HepG2 (cell line): ENCODE measurements around the gene PBLD. TPM values are rescaled to one million over a fixed set of nuclear protein-coding genes. Genes with fewer than 3 reads are reported as not detected.

Source experiments
- CEBPB ChIP-seq: IDR thresholded peaks from 2 replicates; pipeline ENCODE4 v1.6.1; 2011; ENCODE audit warnings: low read depth, low read length, improper control_type of control experiment, borderline replicate concordance
- CENPX ChIP-seq: sonication (generic); formaldehyde crosslinking; IDR thresholded peaks from 2 replicates; pipeline ENCODE4 v1.9.0; 2021; ENCODE audit warnings: mild to moderate bottlenecking, missing genetic modification reagents, moderate library complexity
- ELF3 ChIP-seq: IDR thresholded peaks from 2 replicates; pipeline ENCODE4 v1.6.1; 2016; ENCODE audit warnings: missing genetic modification reagents, missing compliant biosample characterization
- HOXA7 ChIP-seq: sonication (generic); formaldehyde crosslinking; IDR thresholded peaks from 2 replicates; pipeline ENCODE4 v1.8.1; 2022; ENCODE audit warnings: mild to moderate bottlenecking, missing genetic modification reagents, moderate library complexity
- HOXA9 ChIP-seq: sonication (generic); formaldehyde crosslinking; IDR thresholded peaks from 2 replicates; pipeline ENCODE4 v1.8.1; 2022; ENCODE audit warnings: missing genetic modification reagents, mild to moderate bottlenecking, moderate library complexity, borderline replicate concordance
- ISL2 ChIP-seq: sonication (generic); formaldehyde crosslinking; IDR thresholded peaks from 2 replicates; pipeline ENCODE4 v1.5.0; 2020; ENCODE audit warnings: missing genetic modification reagents
- KDM1A ChIP-seq: IDR thresholded peaks from 2 replicates; pipeline ENCODE4 v1.6.1; 2016; ENCODE audit warnings: missing compliant biosample characterization
- POLR2G ChIP-seq: fragments of 200-400 bp; formaldehyde crosslinking; IDR thresholded peaks from 2 replicates; pipeline ENCODE4 v1.6.1; 2018; ENCODE audit warnings: mild to moderate bottlenecking, low read depth, low read length, moderate library complexity
- SMC3 ChIP-seq: IDR thresholded peaks from 2 replicates; pipeline ENCODE4 v1.6.1; 2011; ENCODE audit warnings: low read length, improper control_type of control experiment
- SP2 ChIP-seq: sonication (generic); formaldehyde crosslinking; IDR thresholded peaks from 2 replicates; pipeline ENCODE4 v1.5.1; 2020; ENCODE audit warnings: mild to moderate bottlenecking, missing genetic modification reagents
- SYNCRIP ChIP-seq: fragments of 200-400 bp; formaldehyde crosslinking; IDR thresholded peaks from 2 replicates; pipeline ENCODE4 v1.6.1; 2018; ENCODE audit warnings: mild to moderate bottlenecking, low read depth, low read length; ENCODE audit not compliant: insufficient read depth
- ZBTB7B ChIP-seq: sonication (generic); formaldehyde crosslinking; IDR thresholded peaks from 2 replicates; pipeline ENCODE4 v1.4.0; 2020; ENCODE audit warnings: missing genetic modification reagents
- ZBTB8A ChIP-seq: sonication (generic); formaldehyde crosslinking; IDR thresholded peaks from 2 replicates; pipeline ENCODE4 v1.4.0; 2020; ENCODE audit warnings: mild to moderate bottlenecking, low read depth, missing genetic modification reagents, borderline replicate concordance
- ZNF251 ChIP-seq: sonication (generic); formaldehyde crosslinking; IDR thresholded peaks from 2 replicates; pipeline ENCODE4 v1.9.0; 2021; ENCODE audit warnings: mild to moderate bottlenecking, missing genetic modification reagents
- ZNF570 ChIP-seq: sonication (generic); formaldehyde crosslinking; IDR thresholded peaks from 2 replicates; pipeline ENCODE4 v1.4.0; 2020; ENCODE audit warnings: mild to moderate bottlenecking, missing genetic modification reagents, borderline replicate concordance
- ZNF768 ChIP-seq: sonication (generic); formaldehyde crosslinking; IDR thresholded peaks from 2 replicates; pipeline ENCODE4 v1.4.0; 2020; ENCODE audit warnings: missing genetic modification reagents
- ZNF83 ChIP-seq: sonication (generic); formaldehyde crosslinking; IDR thresholded peaks from 2 replicates; pipeline ENCODE4 v1.4.0; 2020; ENCODE audit warnings: missing genetic modification reagents, mild to moderate bottlenecking, borderline replicate concordance
- polyA plus RNA-seq, 8 experiments: library from polyadenylated mRNA; depleted of rRNA in 3 of 8; stranded (reverse) in 7 of 8; unstranded in 1 of 8; fragments of >200 nt; fragmentation: Illumina TruSeq in 4 of 8; extraction: Trizol in 4 of 8; gene quantifications; 2 replicates each; pipeline versions ENCODE4 v1.2.1 to v1.2.3, GENCODE V29; 2011 to 2016; ENCODE audit warnings: low read depth in 4 of 8, missing spikeins in 1 of 8, mixed read lengths in 1 of 8; ENCODE audit not compliant: insufficient read depth in 1 of 8
- total RNA-seq, 5 experiments: library from RNA; depleted of rRNA; stranded (reverse); fragments of >200 nt; fragmentation: Illumina TruSeq; extraction: Trizol; gene quantifications; 2 replicates each; pipeline ENCODE4 v1.2.3, GENCODE V29; 2016; ENCODE audit warnings: low read depth in 1 of 5
- TF ChIP-seq, protein P1 (sequence below): sonication (generic); formaldehyde crosslinking; IDR thresholded peaks from 2 replicates; pipeline ENCODE4; 2020; ENCODE audit warnings: missing genetic modification reagents, mild to moderate bottlenecking, borderline replicate concordance
- TF ChIP-seq, protein P2 (sequence below): fragments of 450-650 bp; IDR thresholded peaks from 2 replicates; pipeline ENCODE4 v1.6.1; 2017; ENCODE audit warnings: mild to moderate bottlenecking
- TF ChIP-seq, protein P3 (sequence below): sonication (generic); formaldehyde crosslinking; IDR thresholded peaks from 2 replicates; pipeline ENCODE4 v1.8.1; 2022; ENCODE audit warnings: low read depth, mild to moderate bottlenecking, missing genetic modification reagents
- TF ChIP-seq, protein P4 (sequence below): sonication (generic); formaldehyde crosslinking; IDR thresholded peaks from 2 replicates; pipeline ENCODE4 v1.4.0; 2020; ENCODE audit warnings: missing genetic modification reagents, borderline replicate concordance

Gene PBLD
- total and polyA plus RNA-seq, 2 of the 13 experiments (the other 11 are each of a cell fraction or from before 2014, with no cell fraction given): 0.42 to 3.1 TPM

DNA sequence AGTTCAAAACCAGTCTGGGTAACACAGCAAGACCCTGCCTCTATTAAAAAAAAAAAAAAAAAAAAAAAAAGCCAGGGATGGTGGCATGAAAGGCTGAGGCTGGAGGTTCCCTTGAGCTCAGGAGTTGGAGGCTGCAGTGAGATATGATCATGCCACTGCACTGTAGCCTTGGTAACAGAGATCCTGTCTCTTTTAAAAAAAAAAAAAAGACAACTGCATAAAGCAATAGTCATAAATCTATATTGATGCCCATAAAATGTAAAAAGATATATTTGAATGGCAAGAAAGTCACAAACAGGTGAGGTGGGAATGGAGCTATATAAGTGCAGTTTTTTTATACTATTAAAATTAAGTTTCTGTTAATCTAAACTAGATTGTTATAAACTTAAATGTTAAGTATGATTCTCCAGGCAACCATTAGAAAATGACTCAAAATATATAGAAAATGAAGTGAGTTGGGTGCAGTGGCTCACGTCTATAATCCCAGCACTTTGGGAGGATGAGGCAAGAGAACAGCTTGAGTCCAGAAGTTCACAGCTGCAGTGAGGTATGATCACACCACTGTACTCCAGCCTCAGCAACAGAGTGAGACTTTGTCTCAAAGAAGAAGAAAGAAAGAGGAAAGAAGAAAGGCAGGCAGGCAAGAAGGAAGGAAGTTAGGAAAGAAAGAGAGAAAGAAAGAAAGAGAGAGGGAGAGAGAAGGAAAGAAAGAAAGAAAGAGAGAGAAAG lies 14.2 kb downstream of the PBLD start (continued):
- TF ChIP-seq, protein P1, sequence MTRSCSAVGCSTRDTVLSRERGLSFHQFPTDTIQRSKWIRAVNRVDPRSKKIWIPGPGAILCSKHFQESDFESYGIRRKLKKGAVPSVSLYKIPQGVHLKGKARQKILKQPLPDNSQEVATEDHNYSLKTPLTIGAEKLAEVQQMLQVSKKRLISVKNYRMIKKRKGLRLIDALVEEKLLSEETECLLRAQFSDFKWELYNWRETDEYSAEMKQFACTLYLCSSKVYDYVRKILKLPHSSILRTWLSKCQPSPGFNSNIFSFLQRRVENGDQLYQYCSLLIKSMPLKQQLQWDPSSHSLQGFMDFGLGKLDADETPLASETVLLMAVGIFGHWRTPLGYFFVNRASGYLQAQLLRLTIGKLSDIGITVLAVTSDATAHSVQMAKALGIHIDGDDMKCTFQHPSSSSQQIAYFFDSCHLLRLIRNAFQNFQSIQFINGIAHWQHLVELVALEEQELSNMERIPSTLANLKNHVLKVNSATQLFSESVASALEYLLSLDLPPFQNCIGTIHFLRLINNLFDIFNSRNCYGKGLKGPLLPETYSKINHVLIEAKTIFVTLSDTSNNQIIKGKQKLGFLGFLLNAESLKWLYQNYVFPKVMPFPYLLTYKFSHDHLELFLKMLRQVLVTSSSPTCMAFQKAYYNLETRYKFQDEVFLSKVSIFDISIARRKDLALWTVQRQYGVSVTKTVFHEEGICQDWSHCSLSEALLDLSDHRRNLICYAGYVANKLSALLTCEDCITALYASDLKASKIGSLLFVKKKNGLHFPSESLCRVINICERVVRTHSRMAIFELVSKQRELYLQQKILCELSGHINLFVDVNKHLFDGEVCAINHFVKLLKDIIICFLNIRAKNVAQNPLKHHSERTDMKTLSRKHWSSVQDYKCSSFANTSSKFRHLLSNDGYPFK (CRISPR knock-in tag): no peak
- no peak for TF ChIP-seq CENPX (CRISPR knock-in tag)
- TF ChIP-seq SP2 (CRISPR knock-in tag): no peak
- TF ChIP-seq, protein P2, sequence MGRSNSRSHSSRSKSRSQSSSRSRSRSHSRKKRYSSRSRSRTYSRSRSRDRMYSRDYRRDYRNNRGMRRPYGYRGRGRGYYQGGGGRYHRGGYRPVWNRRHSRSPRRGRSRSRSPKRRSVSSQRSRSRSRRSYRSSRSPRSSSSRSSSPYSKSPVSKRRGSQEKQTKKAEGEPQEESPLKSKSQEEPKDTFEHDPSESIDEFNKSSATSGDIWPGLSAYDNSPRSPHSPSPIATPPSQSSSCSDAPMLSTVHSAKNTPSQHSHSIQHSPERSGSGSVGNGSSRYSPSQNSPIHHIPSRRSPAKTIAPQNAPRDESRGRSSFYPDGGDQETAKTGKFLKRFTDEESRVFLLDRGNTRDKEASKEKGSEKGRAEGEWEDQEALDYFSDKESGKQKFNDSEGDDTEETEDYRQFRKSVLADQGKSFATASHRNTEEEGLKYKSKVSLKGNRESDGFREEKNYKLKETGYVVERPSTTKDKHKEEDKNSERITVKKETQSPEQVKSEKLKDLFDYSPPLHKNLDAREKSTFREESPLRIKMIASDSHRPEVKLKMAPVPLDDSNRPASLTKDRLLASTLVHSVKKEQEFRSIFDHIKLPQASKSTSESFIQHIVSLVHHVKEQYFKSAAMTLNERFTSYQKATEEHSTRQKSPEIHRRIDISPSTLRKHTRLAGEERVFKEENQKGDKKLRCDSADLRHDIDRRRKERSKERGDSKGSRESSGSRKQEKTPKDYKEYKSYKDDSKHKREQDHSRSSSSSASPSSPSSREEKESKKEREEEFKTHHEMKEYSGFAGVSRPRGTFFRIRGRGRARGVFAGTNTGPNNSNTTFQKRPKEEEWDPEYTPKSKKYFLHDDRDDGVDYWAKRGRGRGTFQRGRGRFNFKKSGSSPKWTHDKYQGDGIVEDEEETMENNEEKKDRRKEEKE: no peak
- no peak for TF ChIP-seq HOXA9 (CRISPR knock-in tag)
- TF ChIP-seq CEBPB: peak; percentile 73
- TF ChIP-seq KDM1A (CRISPR knock-in tag): no peak
- no peak for TF ChIP-seq SYNCRIP
- TF ChIP-seq ZNF570 (CRISPR knock-in tag): no peak
- no peak for TF ChIP-seq ZBTB8A (CRISPR knock-in tag)
- no peak for TF ChIP-seq ZBTB7B (CRISPR knock-in tag)
- TF ChIP-seq, protein P3, sequence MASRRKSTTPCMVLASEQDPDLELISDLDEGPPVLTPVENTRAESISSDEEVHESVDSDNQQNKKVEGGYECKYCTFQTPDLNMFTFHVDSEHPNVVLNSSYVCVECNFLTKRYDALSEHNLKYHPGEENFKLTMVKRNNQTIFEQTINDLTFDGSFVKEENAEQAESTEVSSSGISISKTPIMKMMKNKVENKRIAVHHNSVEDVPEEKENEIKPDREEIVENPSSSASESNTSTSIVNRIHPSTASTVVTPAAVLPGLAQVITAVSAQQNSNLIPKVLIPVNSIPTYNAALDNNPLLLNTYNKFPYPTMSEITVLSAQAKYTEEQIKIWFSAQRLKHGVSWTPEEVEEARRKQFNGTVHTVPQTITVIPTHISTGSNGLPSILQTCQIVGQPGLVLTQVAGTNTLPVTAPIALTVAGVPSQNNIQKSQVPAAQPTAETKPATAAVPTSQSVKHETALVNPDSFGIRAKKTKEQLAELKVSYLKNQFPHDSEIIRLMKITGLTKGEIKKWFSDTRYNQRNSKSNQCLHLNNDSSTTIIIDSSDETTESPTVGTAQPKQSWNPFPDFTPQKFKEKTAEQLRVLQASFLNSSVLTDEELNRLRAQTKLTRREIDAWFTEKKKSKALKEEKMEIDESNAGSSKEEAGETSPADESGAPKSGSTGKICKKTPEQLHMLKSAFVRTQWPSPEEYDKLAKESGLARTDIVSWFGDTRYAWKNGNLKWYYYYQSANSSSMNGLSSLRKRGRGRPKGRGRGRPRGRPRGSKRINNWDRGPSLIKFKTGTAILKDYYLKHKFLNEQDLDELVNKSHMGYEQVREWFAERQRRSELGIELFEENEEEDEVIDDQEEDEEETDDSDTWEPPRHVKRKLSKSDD: no peak
- no peak for TF ChIP-seq HOXA7
- TF ChIP-seq ISL2: no peak
- no peak for TF ChIP-seq ZNF768 (CRISPR knock-in tag)
- TF ChIP-seq POLR2G: no peak
- no peak for TF ChIP-seq SMC3
- no peak for TF ChIP-seq ELF3 (CRISPR knock-in tag)
- TF ChIP-seq ZNF83: no peak
- TF ChIP-seq ZNF251 (CRISPR knock-in tag): no peak
- TF ChIP-seq, protein P4, sequence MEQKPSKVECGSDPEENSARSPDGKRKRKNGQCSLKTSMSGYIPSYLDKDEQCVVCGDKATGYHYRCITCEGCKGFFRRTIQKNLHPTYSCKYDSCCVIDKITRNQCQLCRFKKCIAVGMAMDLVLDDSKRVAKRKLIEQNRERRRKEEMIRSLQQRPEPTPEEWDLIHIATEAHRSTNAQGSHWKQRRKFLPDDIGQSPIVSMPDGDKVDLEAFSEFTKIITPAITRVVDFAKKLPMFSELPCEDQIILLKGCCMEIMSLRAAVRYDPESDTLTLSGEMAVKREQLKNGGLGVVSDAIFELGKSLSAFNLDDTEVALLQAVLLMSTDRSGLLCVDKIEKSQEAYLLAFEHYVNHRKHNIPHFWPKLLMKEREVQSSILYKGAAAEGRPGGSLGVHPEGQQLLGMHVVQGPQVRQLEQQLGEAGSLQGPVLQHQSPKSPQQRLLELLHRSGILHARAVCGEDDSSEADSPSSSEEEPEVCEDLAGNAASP: no peak
